HCT116 (cell line): ENCODE data around the gene TRAF3. TPM values are rescaled to one million over a fixed set of nuclear protein-coding genes. Genes with fewer than 3 reads are reported as not detected.

ENCODE experiments used
- ATAC-seq: fragments of 200-7000 bp; cut with Tn5 transposase; 2 replicates; pipeline ENCODE4 v1.9.1; 2020; ENCODE audit warnings: mild to moderate bottlenecking, moderate library complexity
- BruUV-seq: library from RNA; stranded (reverse); fragments of 400-500 nt; replicated peaks from 2 replicates; lab custom pipeline; 2021; lab: Mats Ljungman, UMichigan
- CTCF ChIA-PET: fragments of 300-600 bp; sonication (Branson Sonifier 250); formaldehyde crosslinking; loops from one replicate; lab custom pipeline; 2021; ENCODE audit warnings: antibody characterized with exemption; lab: Charles Lee
- POLR2A ChIA-PET: fragments of 300-600, 350-600 bp; sonication (Branson Sonifier 250); formaldehyde crosslinking; loops from one replicate; lab custom pipeline; 2021; ENCODE audit warnings: antibody characterized with exemption; lab: Charles Lee
- RAD21 ChIA-PET, 2 experiments: fragments of 300-600 bp; sonication (Branson Sonifier 250); formaldehyde crosslinking; loops; one replicate each; lab custom pipeline; 2023; ENCODE audit warnings: low total read pairs in 2 of 2; ENCODE audit not compliant: uncharacterized antibody in 2 of 2, unreplicated experiment in 2 of 2, low non-redundant PET in 1 of 2; lab: Charles Lee
- DNase-seq: peaks from one replicate; pipeline ENCODE4 v3.0.0-alpha.2; 2010; ENCODE audit warnings: low read depth, low spot score
- H2AFZ ChIP-seq: fragments of 200-600 bp; shearing (Covaris generic), sonication (generic); 2 replicates; pipeline ENCODE4 v1.6.1; 2017; ENCODE audit warnings: low read depth, mixed run types, mixed read lengths, antibody characterized with exemption, low read length; ENCODE audit not compliant: poor library complexity, severe bottlenecking
- H3K27ac ChIP-seq: 2 replicates; pipeline ENCODE4 v1.5.1; 2012; ENCODE audit warnings: low read depth, low read length
- H3K27me3 ChIP-seq: fragments of 200-600 bp; sonication (generic); 2 replicates; pipeline ENCODE4 v1.6.1; 2016; ENCODE audit warnings: mixed run types, low read length, mixed read lengths; ENCODE audit not compliant: insufficient read depth
- H3K36me3 ChIP-seq, 2 experiments: fragments of 200-500 bp in 1 of 2; fragments of 200-600 bp in 1 of 2; sonication (Bioruptor generic) in 1 of 2; sonication (generic) in 1 of 2; 2 replicates each; pipeline versions ENCODE4 v1.5.1 to v1.6.1; 2014 to 2016; ENCODE audit warnings: low read length in 2 of 2, inconsistent platforms in 1 of 2, mixed read lengths in 1 of 2, mixed run types in 1 of 2; ENCODE audit not compliant: insufficient read depth in 2 of 2, control insufficient read depth in 1 of 2
- H3K4me1 ChIP-seq, 2 experiments: fragments of 200-600 bp in 1 of 2; sonication (generic) in 1 of 2; 2 replicates each; pipeline versions ENCODE4 v1.5.1 to v1.6.1; 2012 to 2017; ENCODE audit warnings: low read length in 2 of 2, inconsistent platforms in 1 of 2, mild to moderate bottlenecking in 1 of 2, mixed read lengths in 1 of 2, mixed run types in 1 of 2, moderate library complexity in 1 of 2; ENCODE audit not compliant: insufficient read depth in 2 of 2, control insufficient read depth in 1 of 2
- H3K4me2 ChIP-seq: fragments of 200-600 bp; sonication (generic); 2 replicates; pipeline ENCODE4 v1.6.1; 2017; ENCODE audit warnings: mixed run types, low read length, mixed read lengths
- H3K4me3 ChIP-seq, 2 experiments: fragments of 200-600 bp in 1 of 2; sonication (generic) in 1 of 2; replicated peaks in 1 of 2; 2 replicates each; pipeline ENCODE4 v1.5.1; 2011 to 2016; ENCODE audit warnings: low read length in 2 of 2, control low read depth in 1 of 2, low read depth in 1 of 2, mild to moderate bottlenecking in 1 of 2, mixed read lengths in 1 of 2, mixed run types in 1 of 2
- H3K79me2 ChIP-seq: fragments of 200-600 bp; sonication (generic); 2 replicates; pipeline ENCODE4 v1.6.1; 2017; ENCODE audit warnings: mild to moderate bottlenecking, mixed run types, low read length, moderate library complexity, mixed read lengths; ENCODE audit not compliant: insufficient read depth
- H3K9ac ChIP-seq: fragments of 200-600 bp; sonication (generic); 2 replicates; pipeline ENCODE4 v1.6.1; 2016; ENCODE audit warnings: low read length, mixed read lengths
- H3K9me2 ChIP-seq: fragments of 200-600 bp; sonication (generic), shearing (Covaris generic); 2 replicates; pipeline ENCODE4 v1.6.1; 2017; ENCODE audit warnings: mixed run types, mild to moderate bottlenecking, moderate library complexity; ENCODE audit not compliant: insufficient read depth
- H3K9me3 ChIP-seq, 2 experiments: fragments of 200-500 bp in 1 of 2; fragments of 200-600 bp in 1 of 2; sonication (Bioruptor generic) in 1 of 2; sonication (generic) in 1 of 2; 2 replicates each; pipeline ENCODE4 v1.6.1; 2014 to 2017; ENCODE audit warnings: low read length in 2 of 2, mixed read lengths in 2 of 2, inconsistent platforms in 1 of 2, low read depth in 1 of 2, mild to moderate bottlenecking in 1 of 2, mixed run types in 1 of 2, moderate library complexity in 1 of 2; ENCODE audit not compliant: control insufficient read depth in 1 of 2, insufficient read depth in 1 of 2
- H4K20me1 ChIP-seq: fragments of 200-600 bp; sonication (generic), shearing (Covaris generic); 2 replicates; pipeline ENCODE4 v1.6.1; 2017; ENCODE audit warnings: mixed run types, mild to moderate bottlenecking, moderate library complexity; ENCODE audit not compliant: insufficient read depth
- CBX3 ChIP-seq: IDR thresholded peaks from 2 replicates; pipeline ENCODE4 v1.6.1; 2012; ENCODE audit warnings: low read depth
- CTCF ChIP-seq, 3 experiments: fragments of 200-600 bp in 1 of 3; sonication (generic) in 1 of 3; IDR thresholded peaks in 2 of 3; conservative IDR thresholded peaks in 1 of 3; 2 replicates each; pipeline ENCODE4 v1.5.1; 2012 to 2017; ENCODE audit warnings: low read depth in 2 of 3, low read length in 2 of 3, antibody characterized with exemption in 1 of 3, borderline replicate concordance in 1 of 3, control low read depth in 1 of 3, mild to moderate bottlenecking in 1 of 3, mixed read lengths in 1 of 3, mixed run types in 1 of 3, moderate library complexity in 1 of 3; ENCODE audit not compliant: insufficient read depth in 1 of 3
- EGR1 ChIP-seq: IDR thresholded peaks from 2 replicates; pipeline ENCODE4 v1.6.1; 2012; ENCODE audit warnings: low read depth
- EZH2phosphoT487 ChIP-seq: fragments of 200-600 bp; IDR thresholded peaks from 2 replicates; pipeline ENCODE4 v1.6.1; 2018; ENCODE audit warnings: antibody characterized with exemption, borderline replicate concordance
- RAD21 ChIP-seq: IDR thresholded peaks from 2 replicates; pipeline ENCODE4 v1.6.1; 2012; ENCODE audit warnings: low read depth, mild to moderate bottlenecking
- intact Hi-C: fragments of 100-400 bp; cut with micrococcal nuclease; formaldehyde crosslinking; loops from 2 replicates; pipeline ENCODE4 v1.10.0; 2022
- total RNA-seq: library from RNA; stranded (reverse); gene quantifications from one replicate; pipeline ENCODE4 v1.2.1, GENCODE V29; 2021; ENCODE audit not compliant: unreplicated experiment

The TRAF3 gene
- total RNA-seq, 1 experiment from 2014 or later: 32.1 TPM

GRCh38 chr14:102878174-102878969 is 101.1 kb downstream of the TRAF3 start:
- Histone ChIP-seq H3K4me3 (no peak overlapping the region), H3K4me1 (no peaks in the 10 kb centered on the region), H3K9me3 (no peaks in the 10 kb centered on the region), H2AFZ (no peak overlapping the region), H3K79me2 (no peaks in the 10 kb centered on the region), H3K9me2 (no peaks in the 10 kb centered on the region)
- RAD21 ChIA-PET: interaction anchor here in 1 of 2 experiments (0.5 kb wide), 1 partner anchor 189 kb away, joined by 8 read pairs; no protein-coding TSS in a partner anchor
- intact Hi-C loops: no loop called here
- no peak for TF ChIP-seq CBX3
- 0 out of 2 replicates have a peak, but pooled peaks have one; percentile 7 for TF ChIP-seq RAD21
- peak in 2 of 3 experiments; percentile 18 to 31; a peak in 3 of 6 replicates for TF ChIP-seq CTCF (IDR thresholded peaks at IDR 0.05 in 2 of 3, conservative IDR thresholded peaks at IDR 0.05 in 1 of 3; ENCODE audit: borderline replicate concordance in 1 of 3, insufficient read depth in 1 of 3, low read depth in 2 of 3, low read length in 2 of 3)
- TF ChIP-seq, all 23 proteins: peak for 2
- Histone ChIP-seq H4K20me1 (no peaks in the 10 kb centered on the region), H3K9ac (no peak overlapping the region), H3K27ac (no peak overlapping the region), H3K27me3 (no peaks in the 10 kb centered on the region), H3K36me3 (peaks cover 10 to 14% of the 10 kb centered on the region in 2 experiments; a peak in 3 of 4 replicates), H3K4me2 (no peak overlapping the region)
- no TSS peak for BruUV-seq
- ChIA-PET CTCF (no interaction called here), POLR2A (no interaction called here)
- peak; percentile 82 for ATAC-seq
- DNase-seq: no peak

GRCh38 chr14:102878970-102879460 is 101.8 kb downstream of the TRAF3 start:
- peak; percentile 36; the same call in 1 of the 2 replicates for ATAC-seq

More at GRCh38 chr14:102878970-102879460, 101.8 kb downstream of the TRAF3 start:
- Histone ChIP-seq H3K36me3 (peaks cover 10 to 14% of the 10 kb centered on the region in 2 experiments; a peak in 3 of 4 replicates), H3K27ac (no peak overlapping the region), H4K20me1 (no peaks in the 10 kb centered on the region), H3K9ac (no peak overlapping the region), H3K27me3 (no peaks in the 10 kb centered on the region), H3K4me3 (no peak overlapping the region), H2AFZ (no peak overlapping the region)
- DNase-seq: no peak
- no TSS peak for BruUV-seq
- intact Hi-C loops: no loop called here
- RAD21 ChIA-PET: no interaction called here
- TF ChIP-seq EGR1: no peak
- TF ChIP-seq EZH2phosphoT487: no peak
- TF ChIP-seq, all 23 proteins: peak for 0
- Histone ChIP-seq H3K4me1 (no peaks in the 10 kb centered on the region), H3K9me2 (no peaks in the 10 kb centered on the region), H3K9me3 (no peaks in the 10 kb centered on the region), H3K79me2 (no peaks in the 10 kb centered on the region), H3K4me2 (no peak overlapping the region)
- ChIA-PET CTCF (no interaction called here), POLR2A (no interaction called here)
